Panc1 (cell line): ENCODE results near the gene PPP4R3A. TPM values are rescaled to one million over a fixed set of nuclear protein-coding genes. Genes with fewer than 3 reads are reported as not detected.

Experiments
- ATAC-seq: fragments of 200-7000 bp; cut with Tn5 transposase; 2 replicates; pipeline ENCODE4 v1.9.1; 2020; ENCODE audit warnings: mild to moderate bottlenecking, moderate library complexity
- BruUV-seq: library from RNA; stranded (reverse); fragments of 400-500 nt; replicated peaks from 2 replicates; lab custom pipeline; 2021; lab: Mats Ljungman, UMichigan
- CTCF ChIA-PET: fragments of 300-600 bp; sonication (Branson Sonifier 250); formaldehyde crosslinking; loops from one replicate; lab custom pipeline; 2022; ENCODE audit warnings: antibody characterized with exemption; lab: Charles Lee
- POLR2A ChIA-PET: fragments of 300-600 bp; sonication (Branson Sonifier 250); formaldehyde crosslinking; loops from one replicate; lab custom pipeline; 2022; ENCODE audit warnings: antibody characterized with exemption; lab: Charles Lee
- DNase-seq: peaks from one replicate; pipeline ENCODE4 v3.0.0-alpha.2; 2010; ENCODE audit warnings: low read depth, low spot score
- H3K27ac ChIP-seq: 2 replicates; pipeline ENCODE4 v1.5.1; 2011; ENCODE audit warnings: mild to moderate bottlenecking, low read length, inconsistent platforms
- H3K27me3 ChIP-seq: fragments of 200-500 bp; sonication (Bioruptor generic); 2 replicates; pipeline ENCODE4 v1.6.0; 2014; ENCODE audit warnings: low read length, inconsistent platforms; ENCODE audit not compliant: control insufficient read depth, insufficient read depth
- H3K36me3 ChIP-seq: fragments of 200-500 bp; sonication (Bioruptor generic); 2 replicates; pipeline ENCODE4 v1.5.1; 2014; ENCODE audit warnings: inconsistent platforms, mild to moderate bottlenecking, low read length, moderate library complexity; ENCODE audit not compliant: control insufficient read depth, insufficient read depth
- H3K4me1 ChIP-seq: 2 replicates; pipeline ENCODE4 v1.5.1; 2011; ENCODE audit warnings: inconsistent platforms, mild to moderate bottlenecking, low read length, moderate library complexity; ENCODE audit not compliant: control insufficient read depth, insufficient read depth
- H3K4me3 ChIP-seq, 2 experiments: 2 replicates each; pipeline ENCODE4 v1.5.1; 2011 to 2012; ENCODE audit warnings: low read depth in 2 of 2, low read length in 2 of 2, mild to moderate bottlenecking in 2 of 2, inconsistent platforms in 1 of 2, moderate library complexity in 1 of 2
- H3K9me3 ChIP-seq: fragments of 200-500 bp; sonication (Bioruptor generic); 2 replicates; pipeline ENCODE4 v1.5.1; 2014; ENCODE audit warnings: low read depth, mild to moderate bottlenecking, inconsistent platforms, low read length, moderate library complexity; ENCODE audit not compliant: control insufficient read depth, insufficient read depth
- POLR2AphosphoS5 ChIP-seq: IDR thresholded peaks from 2 replicates; pipeline ENCODE4 v1.6.1; 2012; ENCODE audit warnings: mild to moderate bottlenecking, low read depth, low read length, moderate library complexity
- REST ChIP-seq, 2 experiments: IDR thresholded peaks; 2 replicates each; pipeline ENCODE4 v1.6.1; 2011 to 2012; ENCODE audit warnings: low read depth in 2 of 2, control low read depth in 1 of 2, low read length in 1 of 2, mild to moderate bottlenecking in 1 of 2, moderate library complexity in 1 of 2; ENCODE audit not compliant: insufficient read depth in 1 of 2
- SIN3A ChIP-seq: IDR thresholded peaks from 2 replicates; pipeline ENCODE4 v1.6.1; 2012; ENCODE audit warnings: low read depth, mild to moderate bottlenecking, low read length, moderate library complexity, borderline replicate concordance; ENCODE audit not compliant: insufficient read depth
- TCF7L2 ChIP-seq: IDR thresholded peaks from 2 replicates; pipeline ENCODE4 v1.6.1; 2011; ENCODE audit warnings: mild to moderate bottlenecking, low read depth, low read length, inconsistent platforms
- in situ Hi-C: cut with HindIII; loops from 2 replicates; pipeline ENCODE4 v1.10.0; 2016; ENCODE audit warnings: low sequenced_read_pairs, low pct_unique_long_range_greater_than_20kb
- intact Hi-C: fragments of 100-400 bp; cut with micrococcal nuclease; formaldehyde crosslinking; loops from one replicate; pipeline ENCODE4 v1.10.0; 2022; ENCODE audit not compliant: unreplicated experiment
- total RNA-seq: library from RNA; stranded (reverse); gene quantifications from one replicate; pipeline ENCODE4 v1.2.1, GENCODE V29; 2021; ENCODE audit not compliant: unreplicated experiment
- TF ChIP-seq, protein P1 (sequence below): fragments of 450-650 bp; IDR thresholded peaks from 2 replicates; pipeline ENCODE4 v1.5.1; 2017; ENCODE audit warnings: mild to moderate bottlenecking

Gene PPP4R3A
- total RNA-seq, 1 experiment from 2014 or later = 54.8 TPM

- Histone ChIP-seq H3K9me3 (no peaks in the 10 kb centered on the region), H3K4me1 (no peaks in the 10 kb centered on the region), H3K4me3 (no peak overlapping the region), H3K27me3 (no peaks in the 10 kb centered on the region), H3K36me3 (peaks cover 37% of the 10 kb centered on the region), H3K27ac (no peak overlapping the region)
- POLR2A ChIA-PET = no interaction called here
- DNase-seq (no peak), ATAC-seq (no peak)
- BruUV-seq = no TSS peak
- TF ChIP-seq REST (IDR thresholded peaks at IDR 0.05; ENCODE audit: insufficient read depth in 1 of 2, low read depth in 2 of 2, low read length in 1 of 2) (no peak), TCF7L2 (no peak), POLR2AphosphoS5 (no peak), SIN3A (no peak)
- TF ChIP-seq, protein P1, sequence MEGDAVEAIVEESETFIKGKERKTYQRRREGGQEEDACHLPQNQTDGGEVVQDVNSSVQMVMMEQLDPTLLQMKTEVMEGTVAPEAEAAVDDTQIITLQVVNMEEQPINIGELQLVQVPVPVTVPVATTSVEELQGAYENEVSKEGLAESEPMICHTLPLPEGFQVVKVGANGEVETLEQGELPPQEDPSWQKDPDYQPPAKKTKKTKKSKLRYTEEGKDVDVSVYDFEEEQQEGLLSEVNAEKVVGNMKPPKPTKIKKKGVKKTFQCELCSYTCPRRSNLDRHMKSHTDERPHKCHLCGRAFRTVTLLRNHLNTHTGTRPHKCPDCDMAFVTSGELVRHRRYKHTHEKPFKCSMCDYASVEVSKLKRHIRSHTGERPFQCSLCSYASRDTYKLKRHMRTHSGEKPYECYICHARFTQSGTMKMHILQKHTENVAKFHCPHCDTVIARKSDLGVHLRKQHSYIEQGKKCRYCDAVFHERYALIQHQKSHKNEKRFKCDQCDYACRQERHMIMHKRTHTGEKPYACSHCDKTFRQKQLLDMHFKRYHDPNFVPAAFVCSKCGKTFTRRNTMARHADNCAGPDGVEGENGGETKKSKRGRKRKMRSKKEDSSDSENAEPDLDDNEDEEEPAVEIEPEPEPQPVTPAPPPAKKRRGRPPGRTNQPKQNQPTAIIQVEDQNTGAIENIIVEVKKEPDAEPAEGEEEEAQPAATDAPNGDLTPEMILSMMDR = no peak
- in situ Hi-C loops = no loop called here
- intact Hi-C loops = no loop called here
- CTCF ChIA-PET = no interaction called here
Measured at GRCh38 chr14:91484744-91485143, 25.4 kb downstream of the PPP4R3A start.

GRCh38 chr14:91484186-91484585 is 25.9 kb downstream of the PPP4R3A start:
- TF ChIP-seq POLR2AphosphoS5 (no peak), SIN3A (no peak), REST (IDR thresholded peaks at IDR 0.05; ENCODE audit: insufficient read depth in 1 of 2, low read depth in 2 of 2, low read length in 1 of 2) (no peak), TCF7L2 (no peak)
- TF ChIP-seq, protein P1 = no peak; the same call in 1 of the 2 replicates
- CTCF ChIA-PET = interaction anchor here (0.6 kb wide), 1 partner anchor 11 kb away, joined by 5 read pairs; no protein-coding TSS in a partner anchor
- Histone ChIP-seq H3K9me3 (no peaks in the 10 kb centered on the region), H3K27ac (no peak overlapping the region), H3K36me3 (peaks cover 37% of the 10 kb centered on the region), H3K27me3 (no peaks in the 10 kb centered on the region), H3K4me3 (no peak overlapping the region), H3K4me1 (no peaks in the 10 kb centered on the region)
- no TSS peak for BruUV-seq
- intact Hi-C loops = no loop called here
- POLR2A ChIA-PET = no interaction called here
- ATAC-seq = no peak
- no peak for DNase-seq
- in situ Hi-C loops = no loop called here
